BLaER1 (cell line): ENCODE data around the gene WDR86.

Source experiments
- H3K27ac ChIP-seq: shearing (Covaris generic); formaldehyde crosslinking; 2 replicates; pipeline ENCODE4 v1.8.1; 2022
- H3K27me3 ChIP-seq: shearing (Covaris generic); formaldehyde crosslinking; 2 replicates; pipeline ENCODE4 v1.8.1; 2022
- H3K36me3 ChIP-seq: shearing (Covaris generic); formaldehyde crosslinking; 2 replicates; pipeline ENCODE4 v1.8.1; 2022
- H3K4me1 ChIP-seq: shearing (Covaris generic); formaldehyde crosslinking; 2 replicates; pipeline ENCODE4 v1.8.1; 2022
- H3K4me2 ChIP-seq: shearing (Covaris generic); formaldehyde crosslinking; 2 replicates; pipeline ENCODE4 v1.8.1; 2022
- H3K4me3 ChIP-seq: shearing (Covaris generic); formaldehyde crosslinking; 2 replicates; pipeline ENCODE4 v1.8.1; 2022
- H3K9ac ChIP-seq: shearing (Covaris generic); formaldehyde crosslinking; 2 replicates; pipeline ENCODE4 v1.8.1; 2022
- H3K9me3 ChIP-seq: shearing (Covaris generic); formaldehyde crosslinking; 2 replicates; pipeline ENCODE4 v1.8.1; 2022
- H4K20me1 ChIP-seq: shearing (Covaris generic); formaldehyde crosslinking; 2 replicates; pipeline ENCODE4 v1.8.1; 2022
- Cebpa-rat ChIP-seq: shearing (Covaris generic); IDR thresholded peaks from 2 replicates; pipeline ENCODE4 v1.8.1; 2022

WDR86 gene

DNA sequence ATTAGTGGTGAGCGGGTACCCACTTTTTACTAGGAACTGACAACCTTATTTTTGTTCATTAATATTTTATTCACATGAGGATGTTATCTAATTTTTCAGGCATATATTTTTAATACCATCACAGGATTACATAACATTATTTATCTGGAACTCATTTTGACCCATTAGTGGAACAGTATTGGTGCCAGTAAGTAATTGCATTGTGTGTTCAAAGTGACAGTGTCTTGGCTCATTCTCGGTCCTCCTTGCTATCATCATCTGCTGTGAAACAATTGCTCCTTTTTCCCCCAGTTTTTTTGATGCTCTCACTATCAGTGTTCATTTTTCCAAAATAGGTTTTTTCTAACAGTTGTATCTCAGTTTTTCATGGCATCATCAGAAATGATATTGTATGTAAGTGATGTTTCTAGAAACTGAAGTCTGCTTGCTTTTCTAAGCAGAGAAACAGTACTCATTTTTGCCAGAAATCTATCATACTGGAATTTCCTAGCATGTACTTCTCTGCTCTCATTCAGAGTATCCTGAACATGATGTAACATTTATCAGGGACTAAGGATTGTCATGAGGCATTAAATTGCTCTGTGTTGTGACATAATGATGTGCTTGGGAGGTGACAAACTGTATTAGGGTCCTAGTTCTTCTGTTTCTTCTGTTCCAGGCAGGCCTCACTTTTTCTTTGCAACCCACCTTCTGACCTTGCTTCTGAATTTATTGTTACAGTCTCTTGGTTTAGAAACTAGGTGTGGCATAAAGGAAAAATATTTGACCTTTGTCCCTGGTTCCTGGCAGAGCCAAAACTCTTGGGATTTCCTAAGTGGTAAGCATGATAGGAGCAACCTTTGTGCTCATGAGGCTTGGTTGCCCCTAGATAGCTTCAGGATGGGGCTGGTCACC is 64.0 kb downstream of the WDR86 start:
- Histone ChIP-seq H3K27me3 (no peaks in the 10 kb centered on the region), H3K4me1 (peaks cover 56% of the 10 kb centered on the region), H3K9me3 (no peaks in the 10 kb centered on the region), H4K20me1 (peaks cover 11% of the 10 kb centered on the region), H3K9ac (no peak overlapping the region), H3K36me3 (peaks cover 38% of the 10 kb centered on the region), H3K4me2 (no peak overlapping the region), H3K4me3 (no peak overlapping the region), H3K27ac (no peak overlapping the region)
- no peak for TF ChIP-seq Cebpa-rat

DNA sequence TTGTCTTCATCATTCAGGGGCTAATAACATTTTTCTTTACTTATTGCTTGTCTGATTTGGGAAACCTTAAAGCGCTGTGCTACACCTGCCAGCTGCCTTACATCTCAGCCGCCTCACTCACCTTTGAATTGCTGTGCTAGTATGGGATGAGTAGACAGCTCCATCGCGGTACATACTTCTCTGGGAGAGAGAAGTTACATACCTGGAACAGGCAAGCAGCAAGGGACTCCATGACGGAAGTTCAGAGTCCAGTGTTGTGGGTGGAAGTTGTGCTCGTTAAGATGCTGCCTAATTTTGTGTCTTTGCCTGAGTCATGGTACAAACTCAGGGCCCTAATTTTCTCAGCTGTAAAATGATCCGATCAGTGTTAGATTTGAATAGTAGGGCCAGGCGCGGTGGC is 66.3 kb downstream of the WDR86 start:
- Histone ChIP-seq H3K9me3 (no peaks in the 10 kb centered on the region), H3K4me1 (peaks cover 46% of the 10 kb centered on the region), H3K36me3 (peaks cover 38% of the 10 kb centered on the region), H4K20me1 (peaks cover 7% of the 10 kb centered on the region; the same call in 1 of the 2 replicates), H3K27me3 (no peaks in the 10 kb centered on the region), H3K4me3 (no peak overlapping the region), H3K4me2 (peak overlapping the region; percentile 69), H3K27ac (no peak overlapping the region), H3K9ac (no peak overlapping the region)
- no peak for TF ChIP-seq Cebpa-rat

DNA sequence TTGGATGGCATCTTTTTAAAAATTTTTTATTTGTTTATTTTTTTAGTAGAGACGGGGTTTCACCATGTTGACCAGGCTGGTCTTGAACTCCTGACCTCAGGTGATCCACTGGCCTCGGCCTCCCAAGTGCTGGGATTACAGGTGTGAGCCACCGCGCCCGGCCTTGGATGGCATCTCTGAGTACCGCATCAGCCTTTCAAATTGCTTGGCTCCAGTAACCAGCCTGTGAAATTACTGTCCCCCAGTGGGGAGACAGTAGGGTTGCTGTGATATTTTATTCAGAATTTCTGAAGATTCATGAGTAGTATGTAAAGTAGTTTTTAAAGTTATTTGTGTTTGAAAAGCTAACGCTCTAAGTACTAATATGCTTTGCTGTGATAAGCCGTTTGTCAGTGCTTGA is 67.0 kb downstream of the WDR86 start:
- Histone ChIP-seq H4K20me1 (peaks cover 7% of the 10 kb centered on the region; the same call in 1 of the 2 replicates), H3K4me1 (peaks cover 39% of the 10 kb centered on the region), H3K27me3 (no peaks in the 10 kb centered on the region), H3K4me3 (peak overlapping the region; percentile 92), H3K27ac (peak overlapping the region; percentile 68; the same call in 1 of the 2 replicates), H3K9me3 (no peaks in the 10 kb centered on the region), H3K9ac (peak overlapping the region; percentile 80), H3K36me3 (peaks cover 38% of the 10 kb centered on the region), H3K4me2 (peak overlapping the region; percentile 69)
- no peak for TF ChIP-seq Cebpa-rat

DNA sequence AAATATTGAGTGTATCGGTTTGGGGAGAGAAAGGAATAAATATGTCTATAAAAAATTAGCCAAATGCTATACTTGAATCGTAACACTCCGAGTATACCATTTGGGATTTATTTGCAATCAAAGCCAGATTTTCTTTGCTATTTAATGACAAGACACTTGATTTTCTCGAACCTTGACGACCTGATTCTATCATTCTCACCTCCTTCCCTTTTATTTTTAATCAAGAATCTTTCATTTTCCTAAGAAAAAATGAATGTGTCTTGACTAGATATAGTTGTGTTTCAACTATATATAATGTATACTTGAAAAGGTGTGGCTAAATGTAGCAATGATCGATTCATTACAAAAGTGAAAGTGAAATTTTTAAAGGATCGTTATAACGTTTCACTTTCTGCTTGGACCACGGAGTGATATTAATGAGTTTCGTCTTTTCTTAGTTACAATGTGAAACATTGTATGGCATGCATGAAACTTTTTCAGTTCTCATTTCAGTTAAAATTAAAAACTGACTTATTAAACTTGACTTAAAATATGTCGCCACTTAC is 67.7 kb downstream of the WDR86 start:
- peak overlapping the region; percentile 68 for H3K27ac ChIP-seq
- peaks cover 7% of the 10 kb centered on the region; the same call in 1 of the 2 replicates for H4K20me1 ChIP-seq
- H3K4me3 ChIP-seq: peak overlapping the region; percentile 92
- TF ChIP-seq Cebpa-rat: no peak
- H3K4me2 ChIP-seq: peak overlapping the region; percentile 69
- H3K27me3 ChIP-seq: no peaks in the 10 kb centered on the region
- H3K36me3 ChIP-seq: peaks cover 32% of the 10 kb centered on the region
- no peaks in the 10 kb centered on the region for H3K9me3 ChIP-seq
- H3K4me1 ChIP-seq: peaks cover 39% of the 10 kb centered on the region
- H3K9ac ChIP-seq: peak overlapping the region; percentile 80

DNA sequence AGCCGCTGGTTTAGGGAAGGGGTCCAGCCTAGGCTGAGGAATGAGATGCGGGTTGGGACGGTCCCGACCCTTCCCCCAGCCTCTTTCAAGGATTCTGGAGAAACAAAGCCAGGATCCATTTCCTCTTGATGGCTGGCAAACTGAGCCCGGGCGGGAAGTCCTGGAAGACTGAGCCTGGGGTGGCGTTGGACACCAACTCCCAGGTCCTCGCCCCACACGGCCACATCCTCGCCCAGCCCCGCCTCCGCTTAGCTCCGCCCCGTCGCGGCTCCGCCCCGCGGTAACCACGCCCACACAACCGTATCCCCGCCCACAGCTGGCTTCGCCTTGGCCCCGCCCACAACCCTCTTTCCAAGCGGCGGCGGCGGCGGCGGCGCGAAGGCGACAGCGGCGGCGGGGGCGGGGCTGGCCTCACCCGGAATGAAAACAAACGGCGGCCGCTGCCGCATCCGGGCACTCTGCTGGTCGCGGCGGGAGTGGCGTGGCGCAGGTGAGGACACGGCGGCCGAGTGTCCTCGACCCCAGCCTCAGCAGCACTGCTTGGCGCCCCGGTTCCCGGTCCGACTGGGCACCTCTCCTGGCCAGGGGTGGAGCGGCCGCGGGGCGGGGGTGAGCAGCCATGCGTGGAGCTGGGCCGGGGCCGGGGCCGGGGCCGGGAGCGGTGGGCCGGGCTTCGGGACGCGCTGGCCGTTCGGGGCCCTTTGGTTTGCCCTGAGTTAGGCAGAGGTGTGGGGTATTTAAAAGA is 68.3 kb downstream of the WDR86 start, which contains the start of gene NUB1:
Gene NUB1 (plus strand): TSS at position 456 of the 745 bp plus-strand sequence. CDS start 3,538 bp downstream, outside the sequence.
- Histone ChIP-seq H3K9ac (peak within 1 kb of the TSS; percentile 80), H3K9me3 (no peaks in the 10 kb centered on the region), H3K27ac (peak within 1 kb of the TSS; percentile 68), H3K27me3 (no peaks in the 10 kb centered on the region), H3K4me1 (peaks cover 39% of the 10 kb centered on the region), H3K36me3 (peaks cover 26% of the 10 kb centered on the region), H4K20me1 (peaks cover 7% of the 10 kb centered on the region; the same call in 1 of the 2 replicates), H3K4me3 (peak within 1 kb of the TSS; percentile 92), H3K4me2 (peak within 1 kb of the TSS; percentile 69)
- no peak for TF ChIP-seq Cebpa-rat

DNA sequence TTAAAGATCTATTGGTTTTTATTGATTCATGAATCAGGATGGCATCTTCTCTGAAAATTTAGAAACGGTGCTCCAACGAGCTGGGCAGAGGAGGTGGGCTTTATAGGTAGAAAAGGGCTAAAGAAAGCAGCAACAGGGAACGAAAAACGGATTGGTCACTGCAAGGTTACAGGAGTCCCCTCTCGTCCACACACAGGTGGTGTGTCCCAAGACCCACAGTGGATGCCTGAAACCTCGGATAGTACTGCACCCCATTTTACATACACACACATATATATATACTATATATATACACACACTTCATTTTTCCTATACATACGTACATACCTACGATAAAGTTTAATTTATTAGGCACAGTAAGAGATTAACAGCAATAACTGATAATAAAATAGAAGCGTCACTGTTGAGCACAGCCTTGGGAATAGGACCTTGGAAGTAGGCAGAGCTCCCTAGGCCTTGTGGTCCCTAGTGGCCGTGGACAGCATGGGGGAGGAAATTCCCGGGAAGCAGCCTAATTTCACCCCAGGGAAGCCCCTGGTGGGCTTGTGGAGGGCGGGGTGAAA is 69.0 kb downstream of the WDR86 start:
- Histone ChIP-seq H3K9ac (no peak overlapping the region), H3K9me3 (no peaks in the 10 kb centered on the region), H4K20me1 (peaks cover 7% of the 10 kb centered on the region; the same call in 1 of the 2 replicates), H3K4me3 (no peak overlapping the region), H3K27ac (no peak overlapping the region), H3K36me3 (peaks cover 19% of the 10 kb centered on the region), H3K27me3 (no peaks in the 10 kb centered on the region), H3K4me2 (peak overlapping the region; percentile 25; the same call in 1 of the 2 replicates), H3K4me1 (peaks cover 39% of the 10 kb centered on the region)
- no peak for TF ChIP-seq Cebpa-rat

DNA sequence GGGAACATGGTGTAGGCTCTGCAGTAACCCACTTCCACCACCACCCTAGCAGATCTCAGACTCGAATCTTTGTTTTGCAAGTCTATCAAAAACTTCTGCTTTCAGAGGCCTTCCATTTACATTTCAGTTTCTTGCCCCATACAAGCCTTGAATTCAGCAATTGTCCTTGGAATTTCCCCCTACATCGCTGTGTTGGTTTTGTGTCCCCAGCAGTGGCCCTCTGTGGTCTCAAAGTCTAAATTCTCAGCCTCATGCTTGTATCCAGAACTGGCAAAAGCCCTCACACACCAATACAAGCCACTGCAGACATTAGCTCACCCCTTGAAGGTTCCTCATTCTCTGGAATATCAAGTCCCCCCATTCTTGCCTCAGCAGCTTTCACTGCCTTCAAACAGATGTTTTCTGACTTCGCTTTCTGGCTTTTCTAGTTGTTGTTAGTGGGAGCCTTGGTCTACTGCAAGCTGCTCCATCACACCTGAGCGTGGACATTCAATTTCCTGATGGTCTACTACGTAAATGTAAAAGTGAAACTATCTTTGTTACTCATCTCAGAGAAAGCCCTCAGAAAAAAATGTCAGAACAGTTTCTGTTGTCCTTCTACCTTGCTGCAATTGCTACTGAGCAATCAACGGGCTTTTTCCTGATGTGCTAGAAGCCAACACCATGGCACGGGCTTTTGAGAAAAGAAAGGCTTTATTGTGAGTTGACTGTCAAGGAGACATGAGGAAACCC is 70.0 kb downstream of the WDR86 start:
- TF ChIP-seq Cebpa-rat: no peak
- no peak overlapping the region for H3K27ac ChIP-seq

DNA sequence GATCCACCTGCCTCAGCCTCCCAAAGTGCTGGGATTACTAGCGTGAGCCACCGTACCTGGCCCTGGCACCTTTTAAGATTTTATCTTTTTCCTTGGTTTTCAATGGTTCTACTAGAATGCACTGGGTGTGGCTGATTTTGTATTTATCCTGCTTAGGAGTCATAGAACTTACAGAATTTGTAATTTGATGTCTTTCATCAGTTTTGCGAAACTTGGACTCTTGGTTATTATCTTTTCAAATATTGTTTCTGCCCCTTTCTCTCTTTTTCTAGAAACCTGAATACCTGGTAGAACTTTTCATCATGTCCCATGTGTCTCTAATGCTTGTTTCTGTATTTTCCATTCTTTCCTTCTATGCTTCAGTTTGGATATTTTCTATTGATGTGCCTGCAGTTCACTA is 71.0 kb downstream of the WDR86 start:
- Histone ChIP-seq H3K4me3 (no peak overlapping the region), H4K20me1 (peaks cover 7% of the 10 kb centered on the region; the same call in 1 of the 2 replicates)
- TF ChIP-seq Cebpa-rat: no peak

More for the DNA sequence above, 70.0 kb downstream of the WDR86 start:
- Histone ChIP-seq H3K4me2 (peak overlapping the region; percentile 17; the same call in 1 of the 2 replicates), H3K27me3 (no peaks in the 10 kb centered on the region), H3K9me3 (no peaks in the 10 kb centered on the region), H3K9ac (no peak overlapping the region), H3K4me3 (no peak overlapping the region), H4K20me1 (peaks cover 7% of the 10 kb centered on the region; the same call in 1 of the 2 replicates), H3K4me1 (peaks cover 29% of the 10 kb centered on the region), H3K36me3 (peaks cover 10% of the 10 kb centered on the region; the same call in 1 of the 2 replicates)

More for the DNA sequence above, 71.0 kb downstream of the WDR86 start:
- Histone ChIP-seq H3K27ac (no peak overlapping the region), H3K27me3 (no peaks in the 10 kb centered on the region), H3K9ac (no peak overlapping the region), H3K9me3 (no peaks in the 10 kb centered on the region), H3K4me2 (no peak overlapping the region), H3K4me1 (peaks cover 24% of the 10 kb centered on the region), H3K36me3 (0 out of 2 replicates have a peak, but pooled peaks cover 3% of the 10 kb centered on the region)
